ENCODE measurements around the gene REN. TPM values are rescaled to one million over a fixed set of nuclear protein-coding genes. Genes with fewer than 3 reads are reported as not detected.

Gene REN
- total RNA-seq, 2 experiments from 2014 or later = not detected

DNA sequence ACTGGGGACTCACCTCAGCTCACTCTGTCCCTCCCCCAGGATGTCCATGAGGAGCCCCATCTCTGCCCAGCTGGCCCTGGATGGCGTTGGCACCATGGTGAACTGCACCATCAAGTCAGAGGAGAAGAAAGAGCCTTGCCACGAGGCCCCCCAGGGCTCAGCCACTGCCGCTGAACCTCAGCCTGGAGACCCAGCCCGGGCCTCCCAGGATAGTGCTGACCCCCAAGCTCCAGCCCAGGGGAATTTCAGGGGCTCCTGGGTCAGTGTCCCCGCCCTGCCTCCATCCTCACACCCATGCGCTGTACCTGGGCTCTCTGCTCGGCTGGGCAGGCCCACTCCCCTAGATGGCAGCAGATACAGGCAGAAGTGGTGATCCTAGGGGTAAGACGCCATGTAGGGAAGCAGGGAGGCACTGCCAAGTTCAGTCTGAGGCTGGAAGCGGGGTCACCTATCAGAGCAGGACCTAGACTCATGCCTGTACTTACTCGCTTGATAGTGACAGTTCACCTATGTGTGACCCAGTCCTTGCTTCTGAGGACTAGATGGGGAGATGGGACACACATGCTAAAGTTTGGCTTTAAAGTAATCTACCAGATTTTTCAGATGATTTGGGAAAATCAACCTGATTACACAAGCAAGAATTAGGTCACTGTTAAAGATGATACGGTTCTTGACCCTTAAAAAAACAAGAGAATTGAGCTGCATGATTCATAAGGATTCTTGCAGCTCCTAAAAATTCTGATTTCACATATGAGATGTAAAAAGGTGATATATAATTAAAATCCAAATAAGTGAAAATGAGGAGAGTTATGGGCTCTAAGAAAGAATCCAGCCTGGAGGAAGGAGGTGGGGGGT lies 53.0 kb downstream of the REN start:
- no peaks in the 10 kb centered on the region for H3K27me3 Mint-ChIP-seq
- no peak overlapping the region for H3K27ac Mint-ChIP-seq
- DNase-seq = no peak
- H3K9me3 Mint-ChIP-seq = no peaks in the 10 kb centered on the region
- no peak overlapping the region for H3K4me3 Mint-ChIP-seq
- CTCF ChIA-PET = interaction anchor here (2.1 kb wide), 1 partner anchor 16 kb away, joined by 12 read pairs; no protein-coding TSS in a partner anchor
- no peaks in the 10 kb centered on the region for H3K36me3 Mint-ChIP-seq
- H3K4me1 Mint-ChIP-seq (ENCODE audit: low read depth) = no peaks in the 10 kb centered on the region
- intact Hi-C loops (cut with micrococcal nuclease) = no loop called here
- POLR2A ChIA-PET = no interaction called here

DNA sequence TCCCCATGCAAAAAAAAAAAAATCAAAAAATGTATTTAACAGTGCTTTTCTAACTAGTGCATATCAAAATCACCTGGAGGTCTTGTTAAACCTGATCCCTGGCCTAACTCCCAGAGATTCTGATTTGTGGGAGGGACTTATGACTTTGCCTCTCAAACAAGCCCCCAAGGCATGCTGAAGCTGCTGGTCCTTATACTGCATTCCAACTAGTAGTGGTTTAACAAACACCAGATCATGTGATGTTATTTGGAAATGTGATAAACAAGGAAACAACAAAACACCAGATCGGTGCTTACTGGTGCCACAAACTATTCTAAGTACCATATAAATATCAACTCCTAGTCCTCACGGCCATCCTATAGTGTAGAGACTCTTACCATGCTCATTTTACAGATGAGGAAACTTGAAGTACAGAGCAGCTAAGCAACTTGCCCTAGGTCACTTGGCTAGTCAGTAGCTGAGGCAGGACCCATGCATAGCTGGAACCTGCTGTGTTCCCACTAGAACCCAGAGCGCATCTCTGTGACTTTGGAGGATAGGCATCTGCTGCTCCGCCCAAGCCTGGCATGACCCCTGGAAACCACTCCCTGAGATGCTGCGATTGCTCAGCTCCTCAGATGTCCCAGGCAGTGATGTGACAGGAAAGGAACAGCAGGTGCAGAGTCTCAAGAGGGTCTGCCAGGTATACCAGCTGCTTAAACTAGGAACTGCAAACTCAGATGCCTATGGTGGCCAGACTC lies 55.1 kb downstream of the REN start:
- peaks cover under 1% of the 10 kb centered on the region for H3K4me1 Mint-ChIP-seq (ENCODE audit: low read depth)
- H3K9me3 Mint-ChIP-seq = no peaks in the 10 kb centered on the region
- no peaks in the 10 kb centered on the region for H3K36me3 Mint-ChIP-seq
- no peak for DNase-seq
- no peak overlapping the region for H3K4me3 Mint-ChIP-seq
- POLR2A ChIA-PET = interaction anchor here (1.3 kb wide), 1 partner anchor 239 kb away, joined by 4 read pairs; no protein-coding TSS in a partner anchor
- H3K27me3 Mint-ChIP-seq = no peaks in the 10 kb centered on the region
- no peak overlapping the region for H3K27ac Mint-ChIP-seq
- intact Hi-C loops (cut with micrococcal nuclease) = no loop called here
- CTCF ChIA-PET = interaction anchor here (0.9 kb wide), 1 partner anchor 18 kb away, joined by 3 read pairs; no protein-coding TSS in a partner anchor

DNA sequence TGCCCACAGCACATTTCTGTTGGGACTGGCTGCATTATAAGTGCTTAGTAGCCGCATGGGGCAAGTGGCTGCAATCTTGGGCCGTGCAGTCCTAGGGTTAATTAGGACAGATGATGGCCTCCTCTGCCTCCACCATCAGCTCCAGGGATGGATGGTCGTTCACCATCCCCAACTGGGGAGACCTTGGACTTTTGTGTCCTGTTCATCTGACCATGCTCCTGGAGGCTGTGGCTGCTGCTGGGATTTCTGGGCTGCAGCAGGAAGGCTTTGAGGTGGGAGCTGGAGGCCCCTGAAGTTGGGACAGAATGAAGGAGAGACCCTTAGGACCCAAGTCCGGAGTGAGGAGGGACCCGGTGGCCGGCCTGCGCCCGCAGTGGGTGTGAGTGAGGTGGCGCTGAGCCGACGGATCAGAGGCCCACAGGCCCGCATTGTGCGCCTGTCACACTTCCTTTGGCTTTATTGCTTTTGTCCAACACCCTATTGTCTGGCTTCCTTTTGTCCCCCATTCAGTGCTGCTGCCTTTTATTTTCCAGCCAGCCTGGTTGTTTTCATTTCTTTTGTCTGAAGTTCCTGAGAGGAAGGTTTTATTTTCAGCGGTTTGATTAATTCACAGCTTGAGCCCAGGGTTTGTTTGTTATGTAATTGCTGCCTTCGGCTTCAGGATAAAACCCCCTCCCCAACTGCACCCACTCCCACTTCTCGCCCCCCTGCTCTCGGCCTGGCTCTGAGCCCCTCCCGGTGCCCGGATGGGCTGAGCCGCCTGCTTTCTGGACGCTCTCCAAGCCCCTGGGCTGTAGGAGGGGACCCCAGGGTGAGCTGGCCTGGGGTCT lies 57.6 kb downstream of the REN start:
- Mint-ChIP-seq H3K4me1 (ENCODE audit: low read depth) (peaks cover 18% of the 10 kb centered on the region), H3K4me3 (no peak overlapping the region), H3K27ac (no peak overlapping the region), H3K36me3 (no peaks in the 10 kb centered on the region), H3K9me3 (no peaks in the 10 kb centered on the region), H3K27me3 (no peaks in the 10 kb centered on the region)
- no peak for DNase-seq
- intact Hi-C loops (cut with micrococcal nuclease) = no loop called here
- POLR2A ChIA-PET = no interaction called here
- CTCF ChIA-PET = interaction anchor here (1.6 kb wide), 1 partner anchor 20 kb away, joined by 8 read pairs; no protein-coding TSS in a partner anchor

DNA sequence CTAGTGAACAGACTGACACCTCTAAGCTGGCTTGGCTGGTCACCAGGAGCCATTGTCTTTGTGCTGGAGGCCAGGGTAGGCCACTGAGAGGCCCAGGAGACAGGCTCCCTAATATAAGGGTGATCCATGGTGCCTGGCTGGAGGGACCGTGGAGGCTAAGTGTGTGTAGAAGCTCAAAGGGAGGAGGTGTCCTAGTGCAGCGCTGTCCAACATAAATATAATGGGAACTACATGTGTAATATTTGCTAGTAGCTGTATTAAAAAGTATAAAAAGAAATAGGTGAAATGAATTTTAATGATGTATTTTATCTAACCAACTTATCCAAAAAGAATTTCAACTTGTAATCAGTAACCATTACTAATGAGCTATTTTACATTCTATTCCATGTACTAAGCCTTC lies 58.2 kb downstream of the REN start:
- Mint-ChIP-seq H3K4me3 (no peak overlapping the region), H3K36me3 (no peaks in the 10 kb centered on the region), H3K9me3 (no peaks in the 10 kb centered on the region), H3K27ac (no peak overlapping the region), H3K4me1 (ENCODE audit: low read depth) (peaks cover 24% of the 10 kb centered on the region), H3K27me3 (no peaks in the 10 kb centered on the region)
- CTCF ChIA-PET = interaction anchor here (1.6 kb wide), 1 partner anchor 21 kb away, joined by 8 read pairs; no protein-coding TSS in a partner anchor
- intact Hi-C loops (cut with micrococcal nuclease) = no loop called here
- POLR2A ChIA-PET = no interaction called here
- DNase-seq = no peak

DNA sequence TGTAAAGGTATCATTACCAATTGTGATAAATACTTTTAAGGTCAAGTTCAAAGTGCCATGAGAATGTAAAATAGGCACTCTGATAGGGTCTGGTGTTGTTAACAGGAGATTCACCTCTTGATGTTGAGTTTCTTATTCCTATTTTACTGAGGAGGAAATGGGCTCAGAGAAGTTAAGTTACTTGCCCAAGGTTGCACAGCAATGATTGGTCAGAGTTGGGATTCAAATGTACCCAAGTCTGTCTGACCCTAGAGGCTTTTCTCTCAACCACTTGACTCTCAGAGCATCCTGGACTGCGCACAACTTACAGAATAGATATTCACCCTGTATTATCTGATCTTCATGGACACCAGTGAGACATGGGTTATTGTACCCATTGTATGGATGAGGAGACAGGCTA lies 59.3 kb downstream of the REN start:
- Mint-ChIP-seq H3K4me1 (ENCODE audit: low read depth) (peaks cover 33% of the 10 kb centered on the region), H3K9me3 (no peaks in the 10 kb centered on the region), H3K4me3 (no peak overlapping the region), H3K27me3 (no peaks in the 10 kb centered on the region), H3K36me3 (no peaks in the 10 kb centered on the region), H3K27ac (no peak overlapping the region)
- no peak for DNase-seq
- ChIA-PET POLR2A (no interaction called here), CTCF (interaction anchor here (1.6 kb wide), 1 partner anchor 22 kb away, joined by 8 read pairs; no protein-coding TSS in a partner anchor)
- intact Hi-C loops (cut with micrococcal nuclease) = no loop called here

DNA sequence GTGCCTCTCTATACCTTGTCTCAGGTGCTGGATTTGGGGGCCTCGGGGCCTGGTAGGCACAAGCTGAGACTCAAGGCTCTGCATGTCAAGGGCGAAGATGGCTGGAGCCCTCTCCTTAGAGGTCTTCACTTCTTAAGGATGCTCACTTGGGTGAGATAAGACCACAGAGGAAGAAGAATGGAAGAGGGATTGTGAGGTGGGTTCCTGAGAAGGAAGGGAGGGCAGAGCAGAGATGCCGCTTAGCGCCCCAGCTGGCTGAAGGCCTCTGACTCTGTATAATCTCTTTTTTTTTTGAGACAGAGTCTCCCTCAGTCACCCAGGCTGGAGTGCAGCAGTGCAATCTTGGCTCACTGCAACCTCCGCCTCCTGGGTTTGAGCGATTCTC lies 61.0 kb downstream of the REN start:
- CTCF ChIA-PET = interaction anchor here (1.4 to 2.3 kb wide), 2 partner anchors 24 kb away, joined by 5 to 8 read pairs; no protein-coding TSS in a partner anchor
- POLR2A ChIA-PET = no interaction called here
- no peak for DNase-seq
- Mint-ChIP-seq H3K27me3 (no peaks in the 10 kb centered on the region), H3K4me3 (no peak overlapping the region), H3K27ac (peak overlapping the region; percentile 78), H3K4me1 (ENCODE audit: low read depth) (peaks cover 35% of the 10 kb centered on the region), H3K36me3 (no peaks in the 10 kb centered on the region), H3K9me3 (no peaks in the 10 kb centered on the region)
- intact Hi-C loops (cut with micrococcal nuclease) = no loop called here

Other genes starting within 250 kb of the REN start
- gene SOX13, start 93.2 kb downstream of the REN start, total RNA-seq = 1 to 10 TPM; 4.6 to 5.8 TPM
- gene ETNK2, start 14.3 kb downstream of the REN start, total RNA-seq = 1 to 10 TPM; 1.6 to 1.9 TPM
- gene KISS1, start 30.2 kb upstream of the REN start, total RNA-seq = not detected
- under 1 TPM in 1 of 2 experiments, not detected in 1; 0.27 TPM for gene GOLT1A, start 47.7 kb upstream of the REN start, total RNA-seq
- under 1 TPM; 0.52 to 0.80 TPM for gene PLEKHA6, start 193.6 kb upstream of the REN start, total RNA-seq
- gene PPP1R15B, start 245.5 kb upstream of the REN start, total RNA-seq = 10 to 100 TPM; 54.9 to 57.1 TPM